ENCODE measurements around the gene SLC2A2. TPM values are rescaled to one million over a fixed set of nuclear protein-coding genes. Genes with fewer than 3 reads are reported as not detected.

Gene SLC2A2
- total RNA-seq, 4 donors from 2014 or later: not detected

DNA sequence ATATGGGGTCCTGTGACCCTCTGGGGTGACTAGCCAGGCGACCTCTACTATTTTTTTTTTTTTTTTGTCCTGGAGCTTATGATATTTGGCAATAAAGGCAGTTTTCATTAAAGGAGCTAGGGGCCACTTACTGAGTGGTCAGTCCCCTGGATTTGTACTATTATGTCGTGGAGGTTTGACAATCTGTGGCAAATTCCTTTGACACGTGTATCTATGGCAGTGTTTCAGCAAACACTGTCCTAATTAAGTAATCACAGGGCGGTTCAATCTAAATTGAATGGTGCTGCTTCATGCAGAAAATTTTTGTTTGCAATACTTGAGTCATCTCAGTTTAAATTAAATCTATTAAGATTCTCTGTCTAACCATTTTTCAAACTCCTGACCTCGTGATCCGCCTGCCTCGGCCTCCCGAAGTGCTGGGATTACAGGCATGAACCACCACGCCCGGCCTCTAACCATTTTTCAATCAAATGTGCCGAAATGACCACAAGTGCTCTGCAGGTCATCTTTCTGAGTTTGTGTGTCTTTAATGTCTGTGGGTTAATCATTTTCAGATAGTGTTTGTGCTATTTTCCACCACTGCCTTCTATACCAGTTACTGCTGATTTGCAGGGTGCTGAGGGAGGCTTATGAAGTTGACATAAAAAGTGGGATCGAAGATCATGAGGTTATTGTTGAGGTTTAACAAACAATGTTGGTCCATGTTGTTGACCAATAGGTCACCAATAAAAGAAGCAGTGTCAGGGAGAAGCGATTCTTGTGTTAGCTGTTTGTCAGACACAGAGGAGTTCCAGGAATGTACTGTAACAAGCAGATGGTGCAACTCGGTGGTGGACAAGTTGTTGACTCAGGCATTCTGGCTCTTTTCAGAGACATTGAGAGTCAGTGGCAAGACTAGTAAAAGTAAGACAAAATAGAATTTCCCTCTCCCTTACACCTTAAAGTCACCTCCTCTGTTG, 18.6 kb upstream of the SLC2A2 start:
- DNase-seq (ENCODE audit: low spot score in 2 of 2): no peak
- no peak overlapping the region for H3K4me3 ChIP-seq (ENCODE audit: low read depth, poor library complexity, severe bottlenecking)
- intact Hi-C loops (cut with DNase I; ENCODE audit: low total_unique reads): no loop called here
- no peak for TF ChIP-seq POLR2A (IDR thresholded peaks at IDR 0.05)
- TF ChIP-seq, protein P1, sequence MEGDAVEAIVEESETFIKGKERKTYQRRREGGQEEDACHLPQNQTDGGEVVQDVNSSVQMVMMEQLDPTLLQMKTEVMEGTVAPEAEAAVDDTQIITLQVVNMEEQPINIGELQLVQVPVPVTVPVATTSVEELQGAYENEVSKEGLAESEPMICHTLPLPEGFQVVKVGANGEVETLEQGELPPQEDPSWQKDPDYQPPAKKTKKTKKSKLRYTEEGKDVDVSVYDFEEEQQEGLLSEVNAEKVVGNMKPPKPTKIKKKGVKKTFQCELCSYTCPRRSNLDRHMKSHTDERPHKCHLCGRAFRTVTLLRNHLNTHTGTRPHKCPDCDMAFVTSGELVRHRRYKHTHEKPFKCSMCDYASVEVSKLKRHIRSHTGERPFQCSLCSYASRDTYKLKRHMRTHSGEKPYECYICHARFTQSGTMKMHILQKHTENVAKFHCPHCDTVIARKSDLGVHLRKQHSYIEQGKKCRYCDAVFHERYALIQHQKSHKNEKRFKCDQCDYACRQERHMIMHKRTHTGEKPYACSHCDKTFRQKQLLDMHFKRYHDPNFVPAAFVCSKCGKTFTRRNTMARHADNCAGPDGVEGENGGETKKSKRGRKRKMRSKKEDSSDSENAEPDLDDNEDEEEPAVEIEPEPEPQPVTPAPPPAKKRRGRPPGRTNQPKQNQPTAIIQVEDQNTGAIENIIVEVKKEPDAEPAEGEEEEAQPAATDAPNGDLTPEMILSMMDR (IDR thresholded peaks at IDR 0.05): peak in 1 of 3 donors; percentile 54
- 85 to 87% methylated on average over 14 of the region's 14 CpGs for WGBS, 2 donors

DNA sequence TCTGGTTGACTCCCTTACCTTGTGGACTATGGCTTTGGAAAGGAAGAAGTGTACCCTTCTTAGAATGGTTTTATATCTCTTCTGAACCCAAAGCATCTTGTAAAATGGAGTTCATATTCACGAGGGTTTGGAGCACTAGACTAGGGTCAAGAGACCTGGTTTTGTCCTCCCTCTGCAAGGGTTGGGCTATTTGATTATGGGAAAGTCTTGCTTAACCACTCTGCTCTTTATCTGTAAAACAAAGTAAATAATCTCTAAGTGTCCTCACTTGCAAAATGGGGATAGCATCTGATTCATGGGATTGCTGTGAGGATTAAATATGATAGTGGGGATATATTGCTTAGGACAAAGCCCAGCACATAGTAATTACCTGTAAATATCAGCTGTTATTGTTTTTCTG, 17.9 kb upstream of the SLC2A2 start:
- H3K4me3 ChIP-seq (ENCODE audit: low read depth, poor library complexity, severe bottlenecking): no peak overlapping the region
- WGBS, 2 donors: 84 to 90% methylated on average over 1 of the region's 1 CpG
- no peak for DNase-seq (ENCODE audit: low spot score in 2 of 2)
- TF ChIP-seq, protein P1 (IDR thresholded peaks at IDR 0.05): no peak
- TF ChIP-seq POLR2A (IDR thresholded peaks at IDR 0.05): no peak
- intact Hi-C loops (cut with DNase I; ENCODE audit: low total_unique reads): no loop called here

DNA sequence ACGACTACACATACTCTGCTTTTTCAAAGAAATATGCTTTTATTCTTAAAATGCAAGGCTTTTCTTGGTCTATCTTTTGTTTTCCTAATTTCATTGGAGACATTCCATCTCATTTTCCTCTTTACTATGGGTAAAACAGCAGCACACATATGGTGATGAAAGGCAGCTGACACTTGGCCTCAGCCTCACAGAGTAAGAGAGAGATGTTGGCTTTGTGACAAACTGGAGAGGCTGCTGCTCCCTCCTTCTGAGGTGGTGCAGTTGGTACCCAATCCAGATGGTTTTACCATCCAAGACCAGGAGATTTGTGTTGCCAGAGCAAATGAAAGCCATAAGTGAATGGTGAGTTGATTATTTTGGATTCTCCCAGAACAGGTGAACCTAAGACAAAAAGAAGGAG, 13.2 kb upstream of the SLC2A2 start:
- WGBS, 2 donors: 44 to 50% methylated on average over 1 of the region's 1 CpG

DNA sequence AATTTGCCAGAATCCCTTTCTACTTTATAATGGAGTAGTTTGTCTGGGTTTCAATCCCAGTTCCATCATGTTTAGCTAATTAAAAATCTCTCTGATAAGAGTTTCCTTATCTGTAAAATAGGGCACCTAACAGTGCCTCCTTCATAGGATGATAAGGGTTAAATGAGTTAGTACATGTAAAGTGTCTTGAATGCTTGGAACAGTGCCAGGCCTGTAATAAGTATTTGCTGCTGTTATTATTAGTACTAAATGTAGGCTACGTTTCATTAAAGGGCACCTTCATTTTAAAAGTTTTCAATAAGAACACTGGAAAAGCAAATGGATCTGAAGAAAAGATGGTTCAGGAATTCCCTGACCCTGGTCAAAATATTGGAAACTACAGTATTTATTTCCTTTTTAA, 11.8 kb upstream of the SLC2A2 start:
- 17 to 23% methylated on average over 1 of the region's 1 CpG for WGBS, 2 donors
- no peak for DNase-seq (ENCODE audit: low spot score in 2 of 2)
- H3K4me3 ChIP-seq (ENCODE audit: low read depth, poor library complexity, severe bottlenecking): no peak overlapping the region
- no peak for TF ChIP-seq POLR2A (IDR thresholded peaks at IDR 0.05)
- TF ChIP-seq, protein P1 (IDR thresholded peaks at IDR 0.05): no peak
- intact Hi-C loops (cut with DNase I; ENCODE audit: low total_unique reads): no loop called here

More for the DNA sequence above, 13.2 kb upstream of the SLC2A2 start:
- intact Hi-C loops (cut with DNase I; ENCODE audit: low total_unique reads): no loop called here
- no peak overlapping the region for H3K4me3 ChIP-seq (ENCODE audit: low read depth, poor library complexity, severe bottlenecking)
- TF ChIP-seq POLR2A (IDR thresholded peaks at IDR 0.05): no peak
- TF ChIP-seq, protein P1 (IDR thresholded peaks at IDR 0.05): no peak
- DNase-seq (ENCODE audit: low spot score in 2 of 2): no peak

DNA sequence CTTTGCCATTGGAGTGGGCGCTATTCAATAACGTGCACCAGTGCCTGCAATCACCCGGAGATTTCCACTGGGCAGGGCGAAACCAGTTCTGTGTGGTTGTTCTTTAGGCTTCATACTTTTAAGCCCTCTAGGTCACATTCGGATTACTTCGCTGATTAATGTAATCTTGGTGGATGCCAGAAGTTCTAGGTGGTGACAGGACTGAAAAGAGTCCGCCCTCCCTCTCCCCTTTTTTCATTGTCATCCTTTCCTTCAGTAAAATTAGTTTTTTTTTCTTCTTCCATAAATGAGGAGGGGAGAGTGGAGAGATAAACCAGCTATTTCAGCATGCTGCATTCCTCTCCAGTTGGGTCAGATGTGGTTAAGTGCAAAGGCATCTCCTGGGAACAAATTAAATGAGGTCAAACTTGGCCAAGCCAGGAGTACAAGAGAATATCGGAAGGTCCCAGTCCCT, 2.3 kb upstream of the SLC2A2 start:
- no peak overlapping the region for H3K4me3 ChIP-seq (ENCODE audit: low read depth, poor library complexity, severe bottlenecking)
- 25 to 31% methylated on average over 8 of the region's 8 CpGs for WGBS, 2 donors
- intact Hi-C loops (cut with DNase I; ENCODE audit: low total_unique reads): no loop called here
- DNase-seq (ENCODE audit: low spot score in 2 of 2): no peak
- TF ChIP-seq, protein P1 (IDR thresholded peaks at IDR 0.05): no peak
- TF ChIP-seq POLR2A (IDR thresholded peaks at IDR 0.05): no peak
